H1 (cell line): ENCODE measurements around the gene TBX2. TPM values are rescaled to one million over a fixed set of nuclear protein-coding genes. Genes with fewer than 3 reads are reported as not detected.

Experiments
- POU5F1 ChIP-seq: IDR thresholded peaks from 2 replicates; pipeline ENCODE4 v1.6.1; 2011; ENCODE audit warnings: low read depth, mild to moderate bottlenecking, low read length, moderate library complexity
- SAP30 ChIP-seq: fragments of 300-600 bp; sonication (generic); IDR thresholded peaks from 2 replicates; pipeline ENCODE4 v1.7.1; 2012; ENCODE audit warnings: low read length, moderate library complexity, mild to moderate bottlenecking, inconsistent platforms; ENCODE audit not compliant: insufficient read depth, insufficient replicate concordance
- TCF12 ChIP-seq: IDR thresholded peaks from 2 replicates; pipeline ENCODE4 v1.6.1; 2011; ENCODE audit warnings: low read depth, mild to moderate bottlenecking, low read length
- ZNF274 ChIP-seq: IDR thresholded peaks from 2 replicates; pipeline ENCODE4 v1.7.0; 2012; ENCODE audit warnings: low read length, borderline replicate concordance; ENCODE audit errors: extremely low read depth
- polyA plus RNA-seq, 7 experiments: library from polyadenylated mRNA; depleted of rRNA in 3 of 7; stranded (reverse) in 5 of 7; unstranded in 2 of 7; fragments of >200 nt in 5 of 7; fragments of 200-250 nt in 2 of 7; gene quantifications; 1 replicate in 5 of 7; 2 replicates in 1 of 7; 4 replicates in 1 of 7; pipeline versions ENCODE4 v1.2.1 to v1.2.3, GENCODE V29; 2011 to 2013; ENCODE audit warnings: missing spikeins in 2 of 7, mixed read lengths in 2 of 7
- total RNA-seq: library from RNA; stranded (reverse); fragmentation: NEBNext Ultra II Directional; extraction: Animal tissue kit (Norgen Biotek cat#: 25700); gene quantifications from 2 replicates; pipeline ENCODE4 v1.2.1, GENCODE V29; 2021

TBX2 gene
- total and polyA plus RNA-seq, 2 of the 8 experiments (the other 6 are each of a cell fraction or from before 2014, with no cell fraction given): not detected

DNA sequence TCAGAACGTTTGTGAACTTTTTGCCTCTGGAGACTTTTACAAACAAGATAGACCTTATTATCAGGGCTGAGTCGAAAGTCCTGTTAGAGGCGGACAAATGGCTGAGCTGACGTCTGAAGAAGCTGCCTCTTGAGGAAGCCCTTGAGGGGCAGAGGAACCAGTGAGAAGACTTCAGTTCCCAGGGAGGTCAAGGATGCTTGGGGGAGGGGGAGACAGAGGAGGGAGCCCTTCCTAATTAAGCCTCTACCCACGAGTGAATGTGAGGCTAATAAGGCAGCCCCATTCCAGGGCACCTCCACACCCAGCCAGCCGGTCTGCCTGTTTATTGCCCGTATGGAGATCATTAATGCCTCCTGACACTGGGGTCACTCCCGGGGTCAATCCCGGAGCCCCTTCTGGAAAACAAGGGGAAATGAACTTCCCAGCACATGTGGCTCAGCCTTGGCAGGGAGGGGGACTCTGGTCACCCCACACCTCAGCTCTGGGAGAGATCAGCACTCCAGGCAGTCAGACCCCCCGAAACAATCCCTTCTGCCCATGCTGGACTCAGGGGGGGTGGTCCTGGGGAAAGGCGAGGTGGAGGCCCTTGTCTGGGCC, 43.3 kb downstream of the TBX2 start (continued):
- TF ChIP-seq ZNF274: no peak
- TF ChIP-seq SAP30: no peak
- no peak for TF ChIP-seq POU5F1
- no peak for TF ChIP-seq TCF12
- TF ChIP-seq, all 59 proteins: peak for 0
